NCI-H510A treated with DMSO at 0.1 percent for 48 hours (cell line): ENCODE data around the gene TGM2.

Experiments used
- DNase-seq: peaks from one replicate; lab custom pipeline; 2025; lab: John Stamatoyannopoulos, UW

Gene TGM2

DNA sequence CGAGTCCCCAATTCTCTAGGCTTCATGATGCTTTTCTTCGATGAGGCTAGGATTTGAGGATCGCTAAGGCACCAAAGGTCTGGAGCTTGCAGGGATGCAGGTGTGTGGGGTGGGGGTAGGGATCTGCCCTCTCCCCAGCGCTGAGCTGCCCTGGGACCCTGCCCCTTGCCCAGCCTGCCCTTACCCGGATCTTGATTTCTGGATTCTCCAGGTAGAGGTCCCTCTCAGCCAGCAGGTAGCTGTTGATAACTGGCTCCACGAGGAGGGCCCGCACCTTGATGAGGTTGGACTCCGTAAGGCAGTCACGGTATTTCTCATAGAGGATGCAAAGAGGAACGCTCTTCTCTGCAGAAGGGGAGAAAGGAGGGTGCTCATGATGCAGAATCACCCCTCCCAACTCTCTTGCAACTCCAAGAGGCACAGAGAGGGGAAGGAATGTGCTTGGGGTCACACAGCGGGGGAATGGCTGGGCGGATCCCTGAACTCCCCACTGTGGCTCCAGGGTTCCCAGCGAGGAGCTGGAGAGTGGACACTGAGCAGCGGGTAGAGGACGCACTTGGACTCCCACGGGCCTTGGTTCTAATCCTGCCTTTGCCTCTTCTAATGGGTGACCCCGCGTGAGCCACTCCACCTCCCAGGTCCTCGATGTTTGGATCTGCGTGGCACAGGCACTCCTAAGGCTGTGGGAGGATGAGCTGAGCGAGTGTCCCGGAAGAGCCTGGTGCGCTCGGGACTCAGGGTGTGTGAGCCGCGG, 32.7 kb downstream of the TGM2 start:
- DNase-seq: no peak

DNA sequence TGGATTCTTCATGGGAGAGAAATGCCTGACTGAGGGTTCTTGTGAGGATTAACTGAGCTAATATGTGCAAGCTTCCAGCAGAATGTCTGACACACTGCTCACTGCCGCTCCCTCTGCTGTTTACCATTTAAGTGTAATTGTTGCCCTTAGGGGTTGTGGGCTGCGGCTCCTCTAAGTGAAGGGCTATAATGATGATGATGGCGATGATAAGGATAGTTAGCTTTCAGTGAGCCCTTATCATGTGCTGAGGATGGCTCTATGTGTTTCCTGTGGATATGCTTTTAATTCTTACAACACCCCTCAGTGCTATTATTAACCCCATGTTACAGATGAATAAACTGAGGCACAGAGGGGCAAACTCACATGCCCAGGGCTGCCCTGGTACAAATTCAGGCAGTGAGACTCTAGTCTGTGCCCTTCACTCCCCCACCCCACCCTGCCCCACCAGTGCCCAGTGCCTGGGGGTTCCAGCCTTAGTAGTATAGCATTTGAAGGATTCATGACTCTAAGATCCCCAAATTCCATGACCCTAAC, 33.4 kb downstream of the TGM2 start:
- DNase-seq: no peak

DNA sequence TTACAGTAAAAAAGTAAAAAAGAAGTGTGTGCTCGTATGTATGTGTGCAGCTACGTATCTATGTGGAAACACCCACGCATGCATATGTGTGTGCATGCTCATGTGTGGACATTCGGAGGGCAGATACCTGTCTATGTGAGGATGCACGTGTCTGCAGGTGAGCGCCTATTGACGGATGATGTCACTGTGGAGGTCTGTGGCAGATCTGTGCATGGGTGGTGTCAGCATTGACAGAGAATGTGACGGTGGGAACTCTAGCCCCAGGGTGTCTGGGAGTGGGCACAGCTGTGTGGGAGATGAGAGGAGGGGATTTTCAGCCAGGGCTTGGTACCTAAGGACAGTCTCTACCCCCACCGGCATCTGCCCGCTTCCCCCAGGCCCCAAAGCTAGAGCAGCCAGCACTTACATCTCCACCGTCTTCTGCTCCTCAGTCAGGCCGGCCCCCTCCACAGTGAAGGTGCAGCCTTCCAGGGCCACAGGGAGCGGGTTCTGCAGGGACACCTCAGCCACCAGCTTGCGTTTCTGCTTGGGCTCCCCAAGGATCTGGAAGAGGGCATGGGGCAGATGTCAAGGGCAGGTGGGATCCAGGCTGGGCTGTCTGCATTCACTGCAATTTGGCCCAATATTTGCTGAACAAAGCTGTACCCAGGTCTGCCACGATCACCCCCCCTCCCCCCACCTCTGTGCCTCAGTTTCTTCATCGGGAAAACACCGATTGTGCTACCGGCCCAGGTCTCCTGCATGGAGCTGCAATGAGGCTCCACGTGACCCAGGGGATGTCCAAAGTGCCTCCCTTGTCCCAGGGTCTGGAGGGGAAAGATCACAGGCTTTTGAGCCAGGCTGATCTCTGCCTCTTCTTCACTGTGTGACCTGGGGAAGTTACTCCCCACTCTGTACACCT, 34.1 kb downstream of the TGM2 start:
- no peak for DNase-seq

DNA sequence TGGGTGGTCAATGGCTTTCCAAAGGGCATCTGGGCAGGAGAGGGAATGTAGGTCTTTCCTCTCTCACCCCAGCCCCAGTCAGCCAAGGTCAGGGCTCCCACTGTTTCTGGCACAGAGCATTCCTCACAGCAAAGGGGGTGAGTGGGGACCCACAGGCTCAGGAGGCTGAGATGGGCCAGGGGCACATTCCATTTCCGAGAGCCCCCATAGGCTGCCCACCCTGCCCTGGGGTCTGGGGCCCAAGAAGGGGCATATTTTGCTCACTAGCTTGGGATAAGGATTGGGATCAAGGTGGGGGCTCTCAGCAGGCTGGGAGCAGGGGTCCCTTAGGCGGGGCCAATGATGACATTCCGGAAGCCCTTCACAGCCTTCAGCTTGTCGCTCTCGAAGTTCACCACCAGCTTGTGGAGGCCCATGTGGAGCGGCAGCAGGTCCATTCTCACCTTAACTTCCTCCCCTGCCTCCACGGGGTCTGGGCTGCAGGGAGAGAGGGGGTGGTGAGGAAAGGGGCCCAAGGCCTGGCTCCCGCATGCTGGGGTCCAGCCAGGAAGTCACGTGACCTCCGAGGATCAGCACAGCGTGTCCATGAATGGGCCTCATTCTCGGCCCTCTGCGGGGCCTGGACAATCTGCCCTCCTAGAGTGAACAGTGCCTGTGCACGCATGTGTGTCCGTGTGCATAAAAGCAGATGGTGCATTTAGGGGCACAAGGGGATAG, 35.0 kb downstream of the TGM2 start:
- DNase-seq: no peak

DNA sequence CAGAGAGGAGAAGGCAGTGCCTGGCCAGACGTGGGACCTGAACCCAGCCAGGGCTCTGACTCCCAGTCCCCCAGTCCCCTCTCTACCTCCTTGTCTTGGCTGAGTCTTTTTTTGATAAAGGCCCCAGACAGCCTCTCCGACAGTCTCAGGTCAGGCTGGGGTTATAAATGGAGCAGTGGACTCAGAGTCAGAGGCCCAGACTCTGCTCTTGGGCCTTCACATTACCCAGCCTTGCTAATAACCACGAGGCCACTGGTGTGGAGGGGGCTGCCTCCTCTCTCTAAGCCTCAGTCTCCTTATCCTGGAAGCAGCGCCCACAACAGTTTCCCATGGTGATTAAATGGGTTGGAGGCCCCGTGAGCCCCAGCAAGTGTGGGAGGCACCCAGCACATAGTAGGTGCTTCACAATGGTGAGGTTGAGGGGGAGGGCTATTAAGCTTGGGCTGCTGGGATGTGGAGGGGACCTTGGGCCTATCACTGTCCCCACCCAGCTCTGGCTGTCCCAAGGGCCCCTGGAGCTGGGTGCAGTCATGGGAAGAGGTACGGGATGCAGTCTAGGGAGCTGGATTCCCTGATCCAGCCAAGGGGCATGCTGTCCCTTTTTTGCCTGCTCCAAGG, 35.7 kb downstream of the TGM2 start:
- no peak for DNase-seq

DNA sequence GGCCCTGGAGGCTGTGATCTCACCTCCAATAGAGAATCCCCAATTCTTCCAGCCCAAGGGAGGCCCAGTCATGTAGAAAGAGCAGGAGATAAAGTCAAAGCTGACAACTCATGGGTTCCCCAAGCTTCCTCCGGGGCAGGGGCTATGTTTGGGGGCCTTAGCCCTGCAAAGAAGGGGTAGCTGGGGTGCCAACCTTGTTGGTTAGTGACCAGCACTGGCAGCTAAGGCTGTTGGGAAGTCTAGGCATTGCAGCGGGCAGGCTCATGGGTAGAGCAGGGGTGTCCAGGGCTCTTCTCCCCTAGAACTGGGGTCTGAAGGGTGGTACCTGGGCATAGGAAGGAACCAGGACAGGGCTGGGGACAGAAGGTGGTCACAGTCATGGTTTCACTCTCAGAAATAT, 36.4 kb downstream of the TGM2 start:
- DNase-seq: no peak

DNA sequence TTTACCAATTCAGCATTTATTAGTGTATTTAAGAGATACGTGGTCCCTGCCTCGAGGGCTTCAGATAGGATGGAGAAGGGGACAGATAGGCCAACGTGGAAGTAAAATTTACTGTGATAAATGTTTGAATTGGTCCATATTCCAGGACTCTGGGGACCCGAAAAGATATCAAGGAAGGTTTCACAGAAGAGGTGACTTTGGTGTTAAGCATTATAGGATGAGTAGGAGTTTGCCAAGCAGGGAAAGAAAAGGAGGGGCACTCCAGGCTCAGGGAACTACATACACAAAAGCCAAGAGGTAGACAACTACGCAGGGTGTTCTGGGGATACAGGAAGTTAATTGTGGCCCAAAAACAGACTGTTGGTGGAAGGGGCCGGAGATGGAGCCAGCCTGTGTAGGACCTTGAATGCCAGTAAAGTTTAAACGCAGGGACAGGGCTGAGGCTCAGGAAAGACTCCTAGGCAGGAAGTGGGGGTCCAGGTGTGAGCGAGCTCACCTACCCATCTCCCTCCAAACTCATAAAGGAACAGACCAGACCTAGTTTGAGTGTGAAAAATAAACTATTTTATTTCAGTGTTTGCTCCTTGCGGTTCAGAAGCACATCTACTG, 37.0 kb downstream of the TGM2 start:
- no peak for DNase-seq

DNA sequence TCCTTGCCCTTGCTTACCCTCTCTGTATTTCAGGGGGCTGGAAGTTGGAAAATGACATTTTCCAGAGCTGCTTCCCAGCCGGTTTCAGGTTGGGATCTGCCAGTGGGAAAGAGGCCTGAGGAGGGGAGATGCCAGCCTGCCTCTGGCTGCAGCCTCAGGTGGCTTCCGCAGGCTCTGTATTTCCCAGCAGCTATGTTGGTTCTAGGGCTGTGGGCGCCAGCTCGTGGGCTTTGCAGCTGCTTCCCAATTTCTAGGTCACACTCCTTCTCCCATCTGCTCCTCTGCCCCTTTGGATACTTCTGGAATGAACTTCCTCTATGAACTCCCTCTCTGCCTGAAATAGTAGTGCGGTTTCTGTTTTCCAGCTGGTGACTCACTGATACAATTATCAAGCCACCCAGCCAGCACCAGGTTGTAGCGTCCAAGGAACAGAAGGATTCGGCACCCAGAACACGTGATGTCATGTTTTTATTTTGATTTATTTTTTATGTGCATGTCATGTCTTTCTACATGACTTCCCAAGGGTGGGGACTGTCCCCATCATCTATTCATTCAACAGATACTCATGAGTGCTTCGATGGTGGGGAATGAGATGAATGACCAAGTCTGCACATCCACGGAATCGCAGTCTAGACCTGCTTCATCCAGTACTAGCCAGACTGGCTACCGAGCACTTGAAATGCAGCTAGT, 38.0 kb downstream of the TGM2 start:
- peak; percentile 57 for DNase-seq

DNA sequence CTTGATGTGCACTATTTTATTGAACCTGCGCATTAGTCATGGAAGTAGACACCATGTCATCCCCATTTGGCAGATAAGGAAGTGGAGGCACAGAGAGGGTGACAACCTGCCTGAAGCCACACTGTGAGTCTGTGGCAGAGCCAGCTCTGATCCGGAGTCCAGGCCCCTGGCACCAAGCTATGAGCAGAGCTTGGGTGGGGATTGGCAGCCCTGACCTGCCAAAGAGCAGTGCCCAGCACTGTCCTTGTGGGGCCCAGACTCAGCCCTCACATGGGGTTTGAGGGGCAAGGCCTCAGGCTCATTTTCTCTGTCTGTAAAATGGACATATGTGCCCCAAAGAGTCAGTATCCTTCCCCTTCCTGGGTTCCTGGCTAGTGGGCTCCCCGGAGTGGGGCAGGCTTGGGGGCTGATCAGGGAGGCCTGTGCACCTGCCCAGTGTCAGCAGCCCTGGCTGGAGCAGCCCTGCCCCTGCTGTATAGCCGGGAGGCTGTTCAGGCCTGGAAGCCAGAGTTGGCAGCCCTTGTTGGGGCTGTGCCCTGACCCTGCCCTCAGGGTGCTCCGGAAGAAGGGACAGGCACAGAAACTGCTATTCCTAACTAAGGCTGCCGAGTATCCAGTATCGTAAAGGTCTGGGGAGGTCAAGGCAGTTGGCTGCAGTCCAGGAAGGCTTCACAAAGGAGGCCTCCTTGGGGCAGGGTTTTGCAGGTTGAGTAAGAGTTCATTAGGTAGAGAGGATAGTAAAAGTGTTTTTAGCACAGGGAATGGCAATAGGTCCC, 38.7 kb downstream of the TGM2 start:
- DNase-seq: no peak

DNA sequence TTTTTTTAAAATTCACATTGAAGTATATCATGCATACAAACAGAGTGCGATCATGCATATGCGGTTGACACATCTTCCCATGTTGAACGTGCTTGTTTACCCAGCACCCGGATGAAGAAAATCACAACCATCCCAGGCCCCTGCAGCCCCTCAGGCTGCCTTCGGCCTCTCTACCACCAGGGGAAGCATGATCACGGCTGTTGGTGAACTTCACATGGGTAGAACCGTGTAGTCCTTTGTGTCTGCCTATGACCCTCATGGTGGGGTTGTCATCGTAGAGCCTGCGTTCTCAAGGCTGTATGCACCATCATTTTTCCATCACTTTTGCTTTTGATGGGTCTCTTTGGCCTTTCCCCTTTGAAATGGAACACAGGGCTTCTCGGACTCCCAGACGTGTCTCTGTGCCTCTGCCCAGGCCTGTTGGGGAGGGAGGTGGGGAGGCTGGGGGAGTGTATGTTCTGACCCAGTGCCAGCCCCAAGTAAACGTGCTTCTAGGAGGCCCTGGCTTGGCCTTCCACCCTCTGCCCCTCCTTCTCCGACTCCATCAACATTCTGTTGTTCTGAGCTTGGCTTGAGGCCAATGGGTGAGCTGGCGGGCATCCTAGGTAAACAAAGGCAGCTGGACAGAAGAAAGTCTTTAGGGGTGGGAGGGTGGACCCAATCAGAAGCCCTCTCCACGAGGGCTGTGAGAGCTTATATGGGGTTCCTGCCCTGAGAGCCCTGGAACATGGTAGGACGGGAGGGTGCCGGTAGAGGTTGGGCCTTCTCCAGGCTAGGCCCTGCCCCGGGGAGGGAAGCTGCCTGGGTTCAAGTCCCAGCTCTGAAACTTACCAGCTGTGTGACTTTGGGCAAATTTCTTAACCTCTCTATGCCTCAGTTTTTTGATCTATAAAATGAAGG, 39.7 kb downstream of the TGM2 start:
- DNase-seq: peak; percentile 96

DNA sequence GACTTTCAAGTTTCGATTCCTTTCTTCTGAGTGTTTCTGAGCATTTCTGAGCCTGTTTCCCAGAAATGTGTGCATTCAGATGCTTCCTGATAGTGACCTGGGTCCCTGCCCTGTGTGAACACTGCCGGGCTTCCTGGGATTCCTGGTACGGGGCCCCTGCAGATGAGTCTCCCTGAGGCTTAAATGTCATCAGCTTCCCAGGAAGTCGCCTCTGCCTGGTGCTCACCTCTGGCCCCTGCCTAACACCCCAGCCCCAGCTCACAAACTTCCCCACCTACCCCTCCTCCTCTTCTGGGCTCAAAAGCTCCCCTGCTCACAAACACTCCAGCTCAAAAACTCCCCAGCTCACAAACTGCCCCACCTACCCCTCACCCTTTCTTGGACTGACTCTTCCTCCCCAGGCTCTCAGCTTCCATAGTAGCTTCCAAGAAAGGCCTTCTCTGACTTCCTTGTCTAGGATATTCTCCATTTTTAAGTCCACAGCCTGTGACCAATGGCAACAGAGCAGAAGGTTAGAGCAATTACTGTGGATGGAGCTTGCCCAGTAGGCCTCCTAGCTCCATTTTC, 42.0 kb downstream of the TGM2 start:
- DNase-seq: no peak

DNA sequence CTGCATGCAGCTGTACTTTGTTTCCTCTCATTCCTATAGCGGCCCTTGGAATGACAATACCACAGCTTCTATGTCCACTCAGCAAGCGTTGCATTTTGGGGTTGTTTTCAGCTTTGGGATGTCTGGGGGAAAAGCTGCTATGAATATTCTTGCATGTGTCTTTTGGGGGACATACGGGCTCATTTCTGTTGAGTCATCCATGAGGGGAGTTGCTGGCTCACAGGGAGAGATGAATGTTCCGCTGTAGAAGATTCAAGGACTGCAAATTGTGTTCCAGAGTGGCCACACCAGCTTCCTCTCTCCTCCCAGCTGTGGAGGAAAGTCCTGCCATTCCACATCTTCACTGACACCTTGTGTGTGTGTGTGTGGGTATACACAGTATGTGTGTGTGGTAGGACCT, 43.3 kb downstream of the TGM2 start:
- DNase-seq: no peak

DNA sequence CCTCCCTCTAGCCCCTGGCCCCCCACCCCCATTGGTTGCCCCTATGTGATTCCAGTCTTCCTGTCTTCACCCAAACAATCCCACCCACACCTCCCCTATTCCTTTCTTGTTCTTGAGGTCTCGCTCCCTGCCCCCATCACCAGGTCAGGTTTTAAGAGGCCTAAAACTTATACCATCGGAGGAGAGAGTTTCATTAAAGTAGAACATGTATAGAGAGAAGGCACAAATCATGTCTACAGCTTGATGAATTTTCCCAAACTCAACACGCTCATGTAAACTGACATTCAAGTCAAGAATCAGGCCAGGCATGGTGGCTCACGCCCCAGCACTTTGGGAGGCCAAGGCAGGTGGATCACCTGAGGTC, 44.5 kb downstream of the TGM2 start:
- no peak for DNase-seq

DNA sequence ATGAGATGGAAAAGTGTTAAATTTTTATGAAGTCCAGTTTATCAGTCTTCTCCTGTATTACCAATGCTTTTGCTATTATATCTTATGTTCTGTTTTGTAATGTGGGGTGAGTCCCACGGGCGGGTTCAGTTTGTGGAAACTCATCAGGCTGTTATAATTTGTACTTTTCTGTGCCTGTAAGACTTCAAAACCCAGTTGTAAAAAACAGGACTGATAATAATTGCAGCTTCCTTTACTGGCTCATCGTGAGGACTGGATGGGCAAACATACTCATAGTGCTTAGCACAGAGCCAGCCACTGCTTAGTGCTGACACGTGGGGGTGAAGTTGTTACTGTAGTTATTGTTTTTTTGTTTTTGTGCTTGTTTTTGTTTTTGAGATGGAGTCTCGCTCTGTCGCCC, 45.6 kb downstream of the TGM2 start:
- DNase-seq: no peak

DNA sequence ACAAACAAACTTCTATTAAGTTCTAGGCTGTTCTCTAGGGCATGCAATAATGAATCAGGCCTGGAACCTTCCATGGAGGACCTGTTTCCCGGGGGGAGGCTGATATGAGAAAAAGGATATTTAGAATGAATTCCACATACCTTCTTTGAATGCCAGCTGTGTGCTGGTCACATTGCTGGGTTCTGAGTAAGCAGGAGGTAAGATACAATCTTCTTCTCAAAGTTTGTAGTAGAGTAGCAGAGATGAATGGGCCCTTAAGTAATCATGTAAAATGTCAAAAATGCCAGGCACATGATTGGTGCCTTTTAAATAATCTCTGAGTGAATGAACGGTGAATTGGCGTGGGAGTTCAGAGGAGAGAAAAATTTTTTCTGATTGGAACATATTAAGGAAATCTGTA, 47.4 kb downstream of the TGM2 start:
- DNase-seq: no peak

DNA sequence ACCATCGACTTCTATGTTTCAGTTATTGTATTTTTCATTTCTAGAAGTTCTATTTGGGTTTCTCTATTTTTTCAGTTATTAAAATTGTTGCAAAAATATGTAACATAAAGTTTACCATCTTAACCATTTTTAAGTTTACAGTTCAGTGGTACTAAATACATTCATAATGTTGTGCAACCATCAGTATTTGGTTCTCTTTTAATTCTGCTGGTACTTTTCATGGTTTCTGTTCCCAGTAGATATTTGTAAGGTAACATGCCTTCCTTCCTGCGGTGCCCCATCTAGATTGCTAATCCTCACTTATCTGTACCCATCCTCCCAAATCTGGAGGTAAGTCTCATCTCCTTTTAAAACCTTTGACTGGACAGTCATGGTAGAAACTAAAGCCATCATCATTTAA, 47.9 kb downstream of the TGM2 start:
- no peak for DNase-seq

DNA sequence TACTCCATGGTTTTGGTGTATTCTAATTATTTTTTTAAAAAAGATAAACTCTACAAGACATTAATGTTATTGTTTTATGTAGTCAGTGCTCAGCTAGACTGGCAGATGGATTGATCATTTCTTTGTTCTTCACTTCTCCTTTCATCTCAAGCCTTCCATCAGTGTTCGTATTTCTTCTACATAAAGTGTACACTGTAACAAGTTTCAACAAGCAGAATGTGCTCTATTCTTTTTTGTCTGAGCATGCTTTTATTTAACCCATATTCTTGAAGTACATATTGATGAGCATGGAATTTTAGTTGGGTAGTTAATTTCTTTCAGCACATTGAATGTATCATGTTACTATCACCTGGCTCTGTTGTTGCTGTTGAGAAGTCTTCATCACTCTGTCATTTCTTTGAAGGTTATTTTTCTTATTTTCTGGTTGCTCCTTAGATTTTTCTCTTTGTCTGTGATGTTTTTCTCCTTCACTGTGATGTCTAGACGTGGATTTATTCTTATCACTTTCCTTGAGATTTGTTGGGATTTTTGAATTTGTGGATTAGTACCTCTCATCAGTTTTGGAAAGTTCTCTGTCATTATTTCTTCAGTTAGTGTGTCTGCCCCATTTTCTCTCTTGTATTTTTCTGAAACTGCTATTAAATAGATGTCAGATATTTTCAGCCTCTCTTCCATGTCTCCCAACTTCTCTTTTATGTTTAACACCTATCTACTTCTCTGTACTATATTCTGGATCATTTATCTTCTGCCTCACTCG, 48.5 kb downstream of the TGM2 start:
- DNase-seq: no peak

DNA sequence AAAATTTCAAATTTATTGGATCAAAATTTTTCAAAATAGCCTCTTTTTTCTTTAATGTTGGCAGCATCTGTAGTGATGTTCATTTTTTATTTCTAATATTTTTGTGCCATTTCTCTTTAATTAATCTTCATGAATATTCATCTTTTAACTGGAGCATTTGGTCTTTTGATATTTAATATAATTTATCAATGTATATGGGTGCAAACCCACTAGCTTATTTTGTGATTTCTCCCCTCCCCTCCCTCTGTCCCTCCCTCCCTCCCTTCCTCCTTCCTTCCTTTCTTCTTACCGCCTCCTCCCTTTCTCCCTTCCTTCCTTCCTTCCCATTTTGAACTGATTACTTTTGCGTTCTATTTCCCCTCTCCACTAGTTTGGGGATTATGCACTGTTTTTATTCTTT, 49.2 kb downstream of the TGM2 start:
- no peak for DNase-seq
